ENCODE measurements around the gene CYTH4. TPM values are rescaled to one million over a fixed set of nuclear protein-coding genes. Genes with fewer than 3 reads are reported as not detected.
"Not testable (repeated sequence)": the region's sequence is repeated elsewhere in the genome, so short reads cannot be mapped to it uniquely, and the experiment has no call there.

CYTH4 gene
- total RNA-seq, 2 experiments from 2014 or later: 106 to 110 TPM

DNA sequence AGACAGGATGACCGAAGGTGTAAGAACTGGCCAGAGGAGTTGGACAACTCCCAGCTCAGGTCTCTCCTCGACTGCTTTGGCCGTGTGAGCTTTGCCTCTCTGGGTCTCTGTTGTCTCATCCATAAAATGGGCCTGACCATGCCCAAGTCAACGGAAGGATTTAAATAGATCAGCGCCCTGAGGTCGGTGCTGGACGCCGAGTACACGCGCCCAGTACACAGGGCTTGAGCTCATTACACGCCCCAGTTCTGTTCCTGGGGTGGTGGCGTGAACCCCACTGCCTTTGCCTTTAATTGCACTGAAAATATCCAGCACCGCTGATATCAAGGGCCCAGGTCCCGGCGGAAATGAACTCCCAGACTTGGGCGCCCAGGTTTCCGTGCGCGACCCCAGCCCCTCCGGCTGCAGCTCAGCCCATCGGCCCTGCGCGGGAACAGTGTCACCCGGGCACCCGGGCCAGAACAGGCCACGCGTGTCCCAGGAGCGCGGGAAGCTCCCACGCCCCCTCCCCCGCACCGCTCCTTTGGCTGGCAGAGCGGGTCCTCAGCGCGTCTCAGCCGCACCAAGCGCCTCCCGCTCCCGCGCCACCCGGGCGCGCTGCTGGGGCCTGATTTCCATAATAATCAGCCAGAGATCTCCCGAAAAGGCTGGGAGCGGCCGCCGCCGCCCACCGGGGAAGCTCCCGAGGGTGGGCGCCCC is 42.2 kb downstream of the CYTH4 start:
- Mint-ChIP-seq H3K27ac (no peak overlapping the region), H3K4me1 (no peaks in the 10 kb centered on the region), H3K36me3 (ENCODE audit: low read depth) (no peaks in the 10 kb centered on the region), H3K27me3 (peaks cover 65% of the 10 kb centered on the region), H3K9me3 (no peaks in the 10 kb centered on the region), H3K4me3 (no peak overlapping the region)
- ChIA-PET POLR2A (no interaction called here), CTCF (interaction anchor here (0.9 to 2.4 kb wide), 7 partner anchors 8 to 238 kb away, joined by 3 to 9 read pairs (median 3); no protein-coding TSS in a partner anchor)
- DNase-seq: no peak

DNA sequence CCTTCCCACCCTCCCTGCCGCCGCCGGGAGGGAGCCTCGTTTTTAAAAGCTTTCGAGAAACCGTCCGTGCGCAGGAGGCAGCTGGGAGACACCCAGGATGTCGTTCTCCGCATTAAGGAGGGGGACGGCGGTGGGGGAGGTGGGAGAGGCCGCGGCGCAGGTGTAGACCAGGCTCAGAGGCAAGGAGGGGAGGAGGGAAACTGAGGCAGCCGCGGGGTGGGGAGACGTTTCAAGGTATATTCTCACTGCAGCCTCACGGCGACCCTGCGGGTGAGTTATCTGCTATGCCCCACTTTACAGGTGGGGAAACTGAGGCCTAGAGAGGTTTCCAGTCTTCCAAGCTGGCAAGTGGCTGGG is 42.7 kb downstream of the CYTH4 start:
- H3K27me3 Mint-ChIP-seq: peaks cover 70% of the 10 kb centered on the region
- no peak overlapping the region for H3K27ac Mint-ChIP-seq
- POLR2A ChIA-PET: no interaction called here
- CTCF ChIA-PET: interaction anchor here (1.2 to 2.4 kb wide), 3 partner anchors 8 to 11 kb away, joined by 3 to 9 read pairs (median 4); no protein-coding TSS in a partner anchor
- no peaks in the 10 kb centered on the region for H3K4me1 Mint-ChIP-seq
- no peaks in the 10 kb centered on the region for H3K36me3 Mint-ChIP-seq (ENCODE audit: low read depth)
- no peaks in the 10 kb centered on the region for H3K9me3 Mint-ChIP-seq
- no peak for DNase-seq
- H3K4me3 Mint-ChIP-seq: no peak overlapping the region

DNA sequence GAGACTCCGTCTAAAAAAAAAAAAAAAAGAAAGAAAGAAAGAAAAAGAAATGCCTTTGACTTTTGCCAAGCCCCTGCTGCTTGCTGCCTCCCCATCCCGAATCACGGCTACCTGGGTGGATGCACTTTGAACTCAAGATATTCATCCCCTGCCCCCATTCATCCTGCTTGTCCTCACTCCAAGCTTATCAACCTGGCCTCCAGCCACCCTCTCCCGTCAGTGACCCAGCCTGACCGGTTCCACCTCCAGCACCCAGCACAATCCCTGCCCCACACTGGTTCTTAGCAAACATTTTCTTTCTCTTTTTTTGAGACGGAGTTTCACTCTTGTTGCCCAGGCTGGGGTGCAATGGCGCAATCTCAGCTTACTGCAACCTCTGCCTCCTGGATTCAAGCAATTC is 44.4 kb downstream of the CYTH4 start:
- ChIA-PET CTCF (interaction anchor here (0.6 to 0.9 kb wide), 2 partner anchors 13 to 260 kb away, joined by 3 to 5 read pairs; no protein-coding TSS in a partner anchor), POLR2A (no interaction called here)
- H3K27ac Mint-ChIP-seq: no peak overlapping the region

DNA sequence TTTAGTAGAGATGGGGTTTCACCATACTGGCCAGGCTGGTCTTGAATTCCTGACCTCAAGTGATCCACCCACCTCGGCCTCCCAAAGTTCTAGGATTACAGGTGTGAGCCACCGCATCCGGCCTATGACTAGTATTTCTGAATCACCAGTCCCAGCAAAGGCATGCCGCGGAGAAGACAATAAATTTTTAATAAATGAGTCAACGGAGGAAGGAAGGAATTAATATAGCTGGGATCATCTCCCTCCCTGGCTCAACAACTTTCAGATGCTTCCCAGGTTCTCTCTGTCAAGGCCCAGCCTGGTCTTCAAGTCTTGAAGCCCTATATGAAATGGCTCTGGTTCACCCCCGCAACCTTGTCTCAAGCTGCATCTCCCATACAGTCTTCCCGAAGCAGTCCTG is 45.7 kb downstream of the CYTH4 start:
- ChIA-PET CTCF (no interaction called here), POLR2A (no interaction called here)
- H3K36me3 Mint-ChIP-seq (ENCODE audit: low read depth): no peaks in the 10 kb centered on the region
- no peak overlapping the region for H3K4me3 Mint-ChIP-seq
- H3K27me3 Mint-ChIP-seq: peaks cover 69% of the 10 kb centered on the region
- no peak overlapping the region for H3K27ac Mint-ChIP-seq
- DNase-seq: no peak
- no peaks in the 10 kb centered on the region for H3K4me1 Mint-ChIP-seq
- no peaks in the 10 kb centered on the region for H3K9me3 Mint-ChIP-seq

More for the DNA sequence above, 44.4 kb downstream of the CYTH4 start:
- DNase-seq: no peak
- Mint-ChIP-seq H3K4me1 (no peaks in the 10 kb centered on the region), H3K27me3 (peaks cover 68% of the 10 kb centered on the region), H3K4me3 (no peak overlapping the region), H3K9me3 (no peaks in the 10 kb centered on the region), H3K36me3 (ENCODE audit: low read depth) (no peaks in the 10 kb centered on the region)

DNA sequence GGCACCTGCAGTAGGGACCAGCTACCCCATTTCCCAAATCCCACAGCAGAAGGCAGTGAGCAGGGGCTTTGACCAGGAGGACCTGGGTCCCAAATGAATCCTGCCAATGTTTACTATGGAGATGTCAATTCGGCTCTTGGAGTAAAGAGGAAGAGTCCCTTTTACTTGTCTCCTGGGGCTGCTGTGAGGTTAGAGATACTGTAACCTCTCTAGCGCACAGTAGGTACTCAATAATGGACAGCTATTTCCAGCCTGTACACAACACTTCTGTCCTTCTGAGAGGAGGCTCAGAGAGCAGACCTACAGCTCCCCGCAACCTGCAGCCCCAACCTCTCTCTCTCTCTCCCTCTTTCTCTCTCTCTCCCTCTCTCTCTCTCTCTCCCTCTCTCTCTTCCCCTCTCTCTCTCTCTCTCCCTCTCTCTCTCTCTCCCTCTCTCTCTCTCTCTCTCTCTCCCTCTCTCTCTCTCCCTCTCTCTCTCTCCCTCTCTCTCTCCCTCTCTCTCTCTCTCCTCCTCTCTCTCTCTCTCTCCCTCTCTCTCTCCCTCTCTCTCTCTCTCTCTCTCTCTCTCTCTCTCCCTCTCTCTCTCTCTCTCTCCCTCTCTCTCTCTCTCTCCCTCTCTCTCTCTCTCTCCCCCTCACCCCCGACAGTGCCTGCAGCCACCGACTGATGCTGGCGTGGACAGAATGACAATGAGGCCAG is 46.4 kb downstream of the CYTH4 start:
- DNase-seq; H3K4me3 Mint-ChIP-seq; H3K36me3 Mint-ChIP-seq (ENCODE audit: low read depth); H3K27ac Mint-ChIP-seq; H3K4me1 Mint-ChIP-seq; POLR2A ChIA-PET; CTCF ChIA-PET; H3K9me3 Mint-ChIP-seq: not testable (repeated sequence)
- peaks cover 64% of the 10 kb centered on the region for H3K27me3 Mint-ChIP-seq

DNA sequence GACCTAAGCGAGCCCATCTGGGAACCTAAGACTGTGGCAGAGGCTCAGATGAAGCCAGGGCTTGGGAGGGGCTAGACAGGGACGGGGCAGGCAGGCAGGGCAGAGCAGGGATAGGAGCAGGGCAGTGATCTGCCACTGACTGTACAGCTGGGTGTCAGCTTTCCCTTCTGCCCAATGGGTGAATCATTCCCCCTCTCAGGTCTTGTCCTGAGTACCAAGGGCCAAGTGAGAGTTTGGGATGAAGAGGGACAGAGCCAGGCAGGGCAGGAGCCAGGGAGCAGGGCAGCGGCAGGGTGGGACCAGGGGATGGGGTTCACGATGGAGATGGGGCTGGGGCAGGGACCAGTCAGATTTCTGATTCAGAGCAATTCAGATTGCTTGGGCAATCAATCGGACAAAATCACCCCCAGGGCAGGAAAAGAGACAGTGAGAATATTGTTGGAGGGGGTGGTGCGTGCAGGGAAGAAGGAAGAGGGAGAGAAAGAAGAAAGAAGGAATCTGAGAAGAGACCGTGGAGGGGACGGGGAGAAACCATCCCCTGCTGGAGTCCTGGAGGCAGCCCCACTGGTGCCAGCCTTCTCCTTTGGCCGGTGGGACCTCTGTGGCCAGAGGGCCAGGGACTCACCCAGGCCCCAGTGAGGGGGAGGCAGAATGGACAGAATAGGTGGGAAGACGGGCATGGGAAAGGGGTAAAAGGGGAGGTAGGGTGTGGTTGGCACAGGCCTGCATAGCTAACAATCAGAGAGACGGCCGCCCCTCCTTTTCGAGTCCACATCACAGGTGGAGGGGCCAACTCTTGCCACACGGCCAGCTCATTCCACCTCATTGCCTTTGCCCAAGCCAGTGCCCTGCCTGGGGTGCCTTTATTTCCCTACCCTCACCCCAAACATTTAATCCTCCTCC is 47.2 kb downstream of the CYTH4 start:
- no peaks in the 10 kb centered on the region for H3K9me3 Mint-ChIP-seq
- DNase-seq: no peak
- ChIA-PET POLR2A (no interaction called here), CTCF (interaction anchor here (1.1 kb wide), 1 partner anchor 60 kb away, joined by 3 read pairs; no protein-coding TSS in a partner anchor)
- H3K27ac Mint-ChIP-seq: no peak overlapping the region
- no peak overlapping the region for H3K4me3 Mint-ChIP-seq
- no peaks in the 10 kb centered on the region for H3K4me1 Mint-ChIP-seq
- H3K36me3 Mint-ChIP-seq (ENCODE audit: low read depth): no peaks in the 10 kb centered on the region
- peaks cover 63% of the 10 kb centered on the region for H3K27me3 Mint-ChIP-seq

DNA sequence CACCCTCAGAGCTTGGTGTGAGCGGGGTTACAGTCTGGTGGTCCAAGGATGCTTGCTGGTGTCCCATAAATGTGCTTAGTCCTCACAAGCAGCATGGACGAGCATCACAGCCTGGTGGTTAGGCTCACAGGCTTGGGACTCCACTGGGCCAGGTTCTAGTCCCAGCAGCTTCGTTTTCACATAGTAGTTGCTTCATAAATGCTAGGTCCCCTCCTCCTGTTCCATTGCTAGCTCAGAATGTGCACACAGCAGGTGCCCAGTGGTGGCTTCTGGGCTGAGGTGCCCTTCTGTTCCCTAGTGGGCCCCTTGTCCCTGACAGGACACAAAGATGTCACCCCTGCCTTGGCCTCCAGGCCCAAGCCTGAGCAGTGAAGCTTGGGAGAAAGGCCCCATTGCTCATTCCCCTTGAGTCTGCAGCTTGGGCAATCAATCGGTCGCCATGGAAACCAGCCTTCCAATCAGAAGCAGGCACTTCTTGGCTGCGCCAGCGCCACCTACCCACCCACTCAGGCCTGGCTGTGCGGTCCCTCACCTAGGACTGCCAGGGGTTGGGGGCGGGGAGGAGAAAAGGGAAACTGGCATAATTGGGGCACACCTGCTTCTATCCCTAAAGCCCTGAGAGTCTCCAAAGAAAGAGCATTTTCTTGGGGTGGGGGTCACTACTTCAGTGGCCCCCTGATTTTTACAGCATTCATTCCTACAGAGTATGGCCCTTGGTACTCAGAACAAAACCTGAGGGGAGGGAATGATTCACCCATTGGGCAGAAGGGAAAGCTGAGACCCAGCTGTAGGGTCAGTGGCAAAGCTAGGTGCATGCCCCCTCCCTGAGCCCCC is 48.1 kb downstream of the CYTH4 start:
- no peaks in the 10 kb centered on the region for H3K36me3 Mint-ChIP-seq (ENCODE audit: low read depth)
- no peak overlapping the region for H3K4me3 Mint-ChIP-seq
- H3K4me1 Mint-ChIP-seq: peaks cover 2% of the 10 kb centered on the region
- H3K9me3 Mint-ChIP-seq: no peaks in the 10 kb centered on the region
- ChIA-PET CTCF (interaction anchor here (1.1 to 3.1 kb wide), 2 partner anchors 13 to 61 kb away, joined by 3 to 17 read pairs; no protein-coding TSS in a partner anchor), POLR2A (no interaction called here)
- peaks cover 65% of the 10 kb centered on the region for H3K27me3 Mint-ChIP-seq
- DNase-seq: peak; percentile 50
- no peak overlapping the region for H3K27ac Mint-ChIP-seq

DNA sequence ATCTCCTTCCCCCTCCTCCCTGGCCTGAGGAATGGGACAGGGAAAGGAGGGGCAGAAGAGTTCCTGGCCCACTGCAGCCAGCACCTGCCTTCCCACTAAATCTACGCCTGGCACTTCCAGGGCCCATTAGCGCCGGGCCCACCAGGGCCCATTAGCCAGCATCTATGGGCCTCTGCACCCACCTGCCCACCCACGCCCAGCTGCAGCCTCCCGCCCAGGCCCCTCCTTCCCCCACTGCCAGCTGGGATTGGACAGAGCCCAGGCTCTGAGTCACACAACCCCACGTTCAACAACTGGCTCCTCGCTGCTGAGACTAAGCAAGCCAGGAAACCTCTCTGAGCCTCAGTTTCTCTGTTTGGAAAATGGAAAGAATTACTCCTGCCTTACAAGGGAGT is 48.7 kb downstream of the CYTH4 start:
- H3K4me3 Mint-ChIP-seq: no peak overlapping the region
- DNase-seq: no peak
- CTCF ChIA-PET: interaction anchor here (1.0 to 3.1 kb wide), 2 partner anchors 14 to 98 kb away, joined by 4 to 17 read pairs; no protein-coding TSS in a partner anchor
- H3K27me3 Mint-ChIP-seq: peaks cover 68% of the 10 kb centered on the region
- POLR2A ChIA-PET: no interaction called here
- H3K9me3 Mint-ChIP-seq: no peaks in the 10 kb centered on the region
- no peaks in the 10 kb centered on the region for H3K36me3 Mint-ChIP-seq (ENCODE audit: low read depth)
- H3K4me1 Mint-ChIP-seq: peaks cover 3% of the 10 kb centered on the region
- H3K27ac Mint-ChIP-seq: no peak overlapping the region

DNA sequence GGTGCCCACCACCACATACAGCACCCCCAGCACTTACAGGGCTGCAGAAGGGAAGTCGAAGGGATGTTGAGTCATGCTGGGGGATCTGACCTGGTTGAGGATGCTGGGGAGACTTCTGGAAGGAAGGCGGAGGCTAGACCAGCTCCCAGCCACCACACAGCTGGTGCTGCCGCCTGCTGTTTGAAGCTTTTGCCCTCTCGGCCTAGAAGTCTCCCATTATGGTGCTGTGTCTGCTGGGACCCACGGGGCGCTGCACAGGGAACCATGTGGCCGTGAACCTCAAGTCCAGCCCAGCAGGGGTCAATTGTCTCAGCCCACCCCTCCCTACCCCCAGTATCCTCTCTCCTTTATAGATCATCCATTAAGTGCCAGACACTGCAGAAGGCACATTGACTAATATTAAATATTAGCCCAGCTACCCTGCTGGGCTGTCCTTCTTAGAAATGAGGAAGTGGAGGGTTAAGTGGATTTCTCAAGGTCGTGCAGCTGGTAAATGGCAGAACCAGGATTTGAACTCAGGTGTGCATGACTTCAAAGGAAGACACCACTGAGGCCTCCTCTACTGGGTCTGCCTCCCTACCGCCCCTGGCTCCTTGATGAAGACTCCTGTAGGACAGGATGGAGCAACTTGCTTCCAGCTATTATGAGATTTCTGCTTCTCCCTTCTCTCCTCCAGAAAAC is 49.7 kb downstream of the CYTH4 start:
- DNase-seq: no peak
- H3K9me3 Mint-ChIP-seq: no peaks in the 10 kb centered on the region
- ChIA-PET POLR2A (no interaction called here), CTCF (interaction anchor here (0.8 to 3.1 kb wide), 3 partner anchors 15 to 98 kb away, joined by 3 to 17 read pairs (median 4); no protein-coding TSS in a partner anchor)
- peaks cover 3% of the 10 kb centered on the region for H3K4me1 Mint-ChIP-seq
- no peak overlapping the region for H3K4me3 Mint-ChIP-seq
- peaks cover 69% of the 10 kb centered on the region for H3K27me3 Mint-ChIP-seq
- no peaks in the 10 kb centered on the region for H3K36me3 Mint-ChIP-seq (ENCODE audit: low read depth)
- no peak overlapping the region for H3K27ac Mint-ChIP-seq

DNA sequence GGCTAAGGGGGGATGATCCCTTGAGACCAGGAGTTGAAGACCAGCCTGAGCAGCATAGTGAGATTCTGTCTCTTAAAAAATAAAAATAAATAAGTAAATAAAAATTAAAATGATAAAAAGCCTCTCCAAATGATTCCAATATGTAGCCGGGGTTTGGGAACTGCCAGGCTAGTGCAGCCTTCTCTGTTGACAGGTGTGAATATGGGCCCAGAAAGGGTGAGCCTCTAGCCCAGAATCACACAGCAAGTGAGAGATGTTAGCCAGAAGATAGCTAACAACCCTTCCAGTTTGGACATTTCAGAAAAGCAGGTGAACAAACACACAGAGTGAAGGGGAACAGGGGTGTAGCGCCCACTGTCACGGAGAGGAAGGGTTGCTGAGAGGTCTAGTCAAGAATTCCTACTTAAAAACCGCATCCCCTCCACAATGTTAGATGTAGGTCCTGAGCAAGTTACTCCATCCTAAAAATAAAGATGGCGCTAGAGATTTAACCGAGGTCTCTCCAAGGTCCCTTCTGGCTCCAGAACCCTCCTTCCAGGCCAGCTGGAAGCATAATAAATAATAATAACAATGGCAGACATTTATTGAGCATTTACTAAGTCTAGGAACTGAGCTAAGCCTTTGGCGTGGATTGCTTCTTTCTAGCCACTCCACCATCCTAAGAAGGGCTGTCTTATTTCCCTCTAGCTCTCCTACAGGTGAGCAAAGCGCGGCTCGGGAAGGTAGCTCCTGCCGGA is 51.6 kb downstream of the CYTH4 start:
- Mint-ChIP-seq H3K4me3 (no peak overlapping the region), H3K36me3 (ENCODE audit: low read depth) (no peaks in the 10 kb centered on the region), H3K27me3 (peaks cover 56% of the 10 kb centered on the region), H3K27ac (no peak overlapping the region), H3K9me3 (no peaks in the 10 kb centered on the region), H3K4me1 (peaks cover 3% of the 10 kb centered on the region)
- ChIA-PET POLR2A (no interaction called here), CTCF (interaction anchor here (0.9 to 3.1 kb wide), 5 partner anchors 10 to 89 kb away, joined by 3 to 17 read pairs (median 4); no protein-coding TSS in a partner anchor)
- no peak for DNase-seq

DNA sequence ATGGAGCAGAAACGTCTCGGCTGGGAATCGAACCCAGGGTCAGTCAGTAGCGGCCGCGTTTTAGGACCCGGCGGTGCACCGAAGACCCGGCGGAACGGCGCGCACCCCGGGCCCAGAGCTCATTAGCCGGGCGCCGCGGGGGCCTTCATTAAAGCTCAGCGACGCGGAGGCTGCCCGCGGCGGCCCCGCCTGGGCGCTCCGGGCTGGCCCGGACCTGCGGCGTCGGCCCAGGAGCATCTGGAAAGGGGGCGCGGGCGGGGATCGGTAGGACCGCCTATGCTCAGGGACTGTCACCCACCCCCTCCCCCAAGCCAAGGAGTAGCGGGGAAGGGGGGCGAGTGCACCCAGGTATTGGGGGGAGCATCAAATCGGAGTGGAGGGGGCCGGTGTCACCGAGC is 52.2 kb downstream of the CYTH4 start:
- no peak for DNase-seq
- CTCF ChIA-PET: interaction anchor here (0.9 to 2.0 kb wide), 3 partner anchors 10 to 89 kb away, joined by 3 to 9 read pairs (median 4); no protein-coding TSS in a partner anchor
- Mint-ChIP-seq H3K27ac (no peak overlapping the region), H3K4me1 (peaks cover 3% of the 10 kb centered on the region), H3K4me3 (no peak overlapping the region), H3K27me3 (peaks cover 51% of the 10 kb centered on the region), H3K36me3 (ENCODE audit: low read depth) (no peaks in the 10 kb centered on the region), H3K9me3 (no peaks in the 10 kb centered on the region)
- POLR2A ChIA-PET: no interaction called here
